ENCODE measurements around the gene ATG13.

ATG13 gene

GRCh38 chr11:46655631-46656030 lies 38.3 kb downstream of the ATG13 start:
- H3K4me3 ChIP-seq (ENCODE audit: low read depth in 1 of 2, low read length in 2 of 2) = no peak overlapping the region
- H3K27ac ChIP-seq (ENCODE audit: low read depth, low read length) = no peak overlapping the region
- no peak overlapping the region for H3K9ac ChIP-seq (ENCODE audit: low read length)
- H3K9me3 ChIP-seq (ENCODE audit: low read length) = no peaks in the 10 kb centered on the region
- no peaks in the 10 kb centered on the region for H3K27me3 ChIP-seq (ENCODE audit: control insufficient read depth in 1 of 2, insufficient read depth in 2 of 2, low read length in 2 of 2)
- H3K4me1 ChIP-seq (ENCODE audit: insufficient read depth, low read length) = no peaks in the 10 kb centered on the region
- H3K36me3 ChIP-seq (ENCODE audit: insufficient read depth, low read length) = peaks cover 66% of the 10 kb centered on the region

- Histone ChIP-seq H3K4me1 (ENCODE audit: insufficient read depth, low read length) (no peaks in the 10 kb centered on the region), H3K9ac (ENCODE audit: low read length) (no peak overlapping the region), H3K36me3 (ENCODE audit: insufficient read depth, low read length) (peaks cover 61% of the 10 kb centered on the region), H3K27me3 (ENCODE audit: control insufficient read depth in 1 of 2, insufficient read depth in 2 of 2, low read length in 2 of 2) (no peaks in the 10 kb centered on the region), H3K9me3 (ENCODE audit: low read length) (no peaks in the 10 kb centered on the region), H3K4me3 (ENCODE audit: low read depth in 1 of 2, low read length in 2 of 2) (no peak overlapping the region), H3K27ac (ENCODE audit: low read depth, low read length) (no peak overlapping the region)
These were observed 39.8 kb downstream of the ATG13 start for GRCh38 chr11:46657186-46657585.

- Histone ChIP-seq H3K4me3 (ENCODE audit: low read depth in 1 of 2, low read length in 2 of 2) (no peak overlapping the region), H3K4me1 (ENCODE audit: insufficient read depth, low read length) (no peaks in the 10 kb centered on the region), H3K27me3 (ENCODE audit: control insufficient read depth in 1 of 2, insufficient read depth in 2 of 2, low read length in 2 of 2) (no peaks in the 10 kb centered on the region), H3K36me3 (ENCODE audit: insufficient read depth, low read length) (peaks cover 61% of the 10 kb centered on the region), H3K9me3 (ENCODE audit: low read length) (no peaks in the 10 kb centered on the region), H3K27ac (ENCODE audit: low read depth, low read length) (no peak overlapping the region), H3K9ac (ENCODE audit: low read length) (no peak overlapping the region)
These were observed 40.9 kb downstream of the ATG13 start for GRCh38 chr11:46658259-46658658.

GRCh38 chr11:46659908-46660307 lies 42.6 kb downstream of the ATG13 start:
- H3K9ac ChIP-seq (ENCODE audit: low read length) = no peak overlapping the region
- no peak overlapping the region for H3K27ac ChIP-seq (ENCODE audit: low read depth, low read length)
- H3K36me3 ChIP-seq (ENCODE audit: insufficient read depth, low read length) = peaks cover 75% of the 10 kb centered on the region
- H3K4me1 ChIP-seq (ENCODE audit: insufficient read depth, low read length) = no peaks in the 10 kb centered on the region
- no peaks in the 10 kb centered on the region for H3K27me3 ChIP-seq (ENCODE audit: control insufficient read depth in 1 of 2, insufficient read depth in 2 of 2, low read length in 2 of 2)
- no peaks in the 10 kb centered on the region for H3K9me3 ChIP-seq (ENCODE audit: low read length)
- no peak overlapping the region for H3K4me3 ChIP-seq (ENCODE audit: low read depth in 1 of 2, low read length in 2 of 2)

- Histone ChIP-seq H3K27me3 (ENCODE audit: control insufficient read depth in 1 of 2, insufficient read depth in 2 of 2, low read length in 2 of 2) (no peaks in the 10 kb centered on the region), H3K27ac (ENCODE audit: low read depth, low read length) (no peak overlapping the region), H3K9ac (ENCODE audit: low read length) (no peak overlapping the region), H3K4me1 (ENCODE audit: insufficient read depth, low read length) (peaks cover 4% of the 10 kb centered on the region), H3K9me3 (ENCODE audit: low read length) (no peaks in the 10 kb centered on the region), H3K4me3 (ENCODE audit: low read depth in 1 of 2, low read length in 2 of 2) (no peak overlapping the region), H3K36me3 (ENCODE audit: insufficient read depth, low read length) (peaks cover 78% of the 10 kb centered on the region)
These were observed 44.5 kb downstream of the ATG13 start for GRCh38 chr11:46661836-46662235.

GRCh38 chr11:46662366-46662765 lies 45.0 kb downstream of the ATG13 start:
- Histone ChIP-seq H3K4me1 (ENCODE audit: insufficient read depth, low read length) (peaks cover 9% of the 10 kb centered on the region), H3K4me3 (ENCODE audit: low read depth in 1 of 2, low read length in 2 of 2) (no peak overlapping the region), H3K36me3 (ENCODE audit: insufficient read depth, low read length) (peaks cover 77% of the 10 kb centered on the region), H3K27me3 (ENCODE audit: control insufficient read depth in 1 of 2, insufficient read depth in 2 of 2, low read length in 2 of 2) (no peaks in the 10 kb centered on the region), H3K9me3 (ENCODE audit: low read length) (no peaks in the 10 kb centered on the region), H3K9ac (ENCODE audit: low read length) (no peak overlapping the region), H3K27ac (ENCODE audit: low read depth, low read length) (no peak overlapping the region)

- H3K9ac ChIP-seq (ENCODE audit: low read length) = no peak overlapping the region
These were observed 46.1 kb downstream of the ATG13 start for GRCh38 chr11:46663277-46663940.

GRCh38 chr11:46664612-46665011 lies 47.3 kb downstream of the ATG13 start:
- H3K9me3 ChIP-seq (ENCODE audit: low read length) = no peaks in the 10 kb centered on the region
- no peaks in the 10 kb centered on the region for H3K27me3 ChIP-seq (ENCODE audit: control insufficient read depth in 1 of 2, insufficient read depth in 2 of 2, low read length in 2 of 2)
- no peak overlapping the region for H3K9ac ChIP-seq (ENCODE audit: low read length)
- no peak overlapping the region for H3K4me3 ChIP-seq (ENCODE audit: low read depth in 1 of 2, low read length in 2 of 2)
- H3K4me1 ChIP-seq (ENCODE audit: insufficient read depth, low read length) = peaks cover 10% of the 10 kb centered on the region
- H3K27ac ChIP-seq (ENCODE audit: low read depth, low read length) = no peak overlapping the region
- peaks cover 76% of the 10 kb centered on the region for H3K36me3 ChIP-seq (ENCODE audit: insufficient read depth, low read length)

More at GRCh38 chr11:46663277-46663940, 46.1 kb downstream of the ATG13 start:
- peaks cover 76% of the 10 kb centered on the region for H3K36me3 ChIP-seq (ENCODE audit: insufficient read depth, low read length)
- H3K27ac ChIP-seq (ENCODE audit: low read depth, low read length) = no peak overlapping the region
- H3K27me3 ChIP-seq (ENCODE audit: control insufficient read depth in 1 of 2, insufficient read depth in 2 of 2, low read length in 2 of 2) = no peaks in the 10 kb centered on the region
- H3K4me3 ChIP-seq (ENCODE audit: low read depth in 1 of 2, low read length in 2 of 2) = no peak overlapping the region
- no peaks in the 10 kb centered on the region for H3K9me3 ChIP-seq (ENCODE audit: low read length)
- H3K4me1 ChIP-seq (ENCODE audit: insufficient read depth, low read length) = peaks cover 10% of the 10 kb centered on the region

- H3K4me1 ChIP-seq (ENCODE audit: insufficient read depth, low read length) = peaks cover 10% of the 10 kb centered on the region
- H3K27ac ChIP-seq (ENCODE audit: low read depth, low read length) = no peak overlapping the region
- no peaks in the 10 kb centered on the region for H3K9me3 ChIP-seq (ENCODE audit: low read length)
- H3K27me3 ChIP-seq (ENCODE audit: control insufficient read depth in 1 of 2, insufficient read depth in 2 of 2, low read length in 2 of 2) = no peaks in the 10 kb centered on the region
- no peak overlapping the region for H3K9ac ChIP-seq (ENCODE audit: low read length)
- H3K4me3 ChIP-seq (ENCODE audit: low read depth in 1 of 2, low read length in 2 of 2) = no peak overlapping the region
- H3K36me3 ChIP-seq (ENCODE audit: insufficient read depth, low read length) = peaks cover 74% of the 10 kb centered on the region
These were observed 48.0 kb downstream of the ATG13 start for GRCh38 chr11:46665356-46665755.

- Histone ChIP-seq H3K27ac (ENCODE audit: low read depth, low read length) (no peak overlapping the region), H3K9me3 (ENCODE audit: low read length) (no peaks in the 10 kb centered on the region), H3K4me3 (ENCODE audit: low read depth in 1 of 2, low read length in 2 of 2) (no peak overlapping the region), H3K27me3 (ENCODE audit: control insufficient read depth in 1 of 2, insufficient read depth in 2 of 2, low read length in 2 of 2) (no peaks in the 10 kb centered on the region), H3K36me3 (ENCODE audit: insufficient read depth, low read length) (peaks cover 82% of the 10 kb centered on the region), H3K4me1 (ENCODE audit: insufficient read depth, low read length) (peaks cover 10% of the 10 kb centered on the region), H3K9ac (ENCODE audit: low read length) (no peak overlapping the region)
These were observed 49.2 kb downstream of the ATG13 start for GRCh38 chr11:46666516-46666915.

- H3K4me1 ChIP-seq (ENCODE audit: insufficient read depth, low read length) = peaks cover 10% of the 10 kb centered on the region
These were observed 49.7 kb downstream of the ATG13 start for GRCh38 chr11:46667043-46667481.

GRCh38 chr11:46668480-46669085 lies 51.2 kb downstream of the ATG13 start:
- Histone ChIP-seq H3K36me3 (ENCODE audit: insufficient read depth, low read length) (peaks cover 81% of the 10 kb centered on the region), H3K4me1 (ENCODE audit: insufficient read depth, low read length) (peaks cover 10% of the 10 kb centered on the region), H3K27ac (ENCODE audit: low read depth, low read length) (no peak overlapping the region), H3K4me3 (ENCODE audit: low read depth in 1 of 2, low read length in 2 of 2) (no peak overlapping the region), H3K9ac (ENCODE audit: low read length) (no peak overlapping the region), H3K9me3 (ENCODE audit: low read length) (no peaks in the 10 kb centered on the region), H3K27me3 (ENCODE audit: control insufficient read depth in 1 of 2, insufficient read depth in 2 of 2, low read length in 2 of 2) (no peaks in the 10 kb centered on the region)

More at GRCh38 chr11:46667043-46667481, 49.7 kb downstream of the ATG13 start:
- Histone ChIP-seq H3K4me3 (ENCODE audit: low read depth in 1 of 2, low read length in 2 of 2) (no peak overlapping the region), H3K36me3 (ENCODE audit: insufficient read depth, low read length) (peaks cover 78% of the 10 kb centered on the region), H3K9me3 (ENCODE audit: low read length) (no peaks in the 10 kb centered on the region), H3K27me3 (ENCODE audit: control insufficient read depth in 1 of 2, insufficient read depth in 2 of 2, low read length in 2 of 2) (no peaks in the 10 kb centered on the region), H3K9ac (ENCODE audit: low read length) (no peak overlapping the region), H3K27ac (ENCODE audit: low read depth, low read length) (no peak overlapping the region)
